HL-60/S4 (cell line): Measurements from ENCODE around the gene ZDHHC16.
"Not testable (repeated sequence)": the region's sequence is repeated elsewhere in the genome, so short reads cannot be mapped to it uniquely, and the experiment has no call there.

Experiments
- in situ Hi-C: fragments of 300-500 bp; cut with MboI; formaldehyde crosslinking; loops from 2 replicates; pipeline ENCODE4 v1.14.3; 2022; ENCODE audit warnings: low sequenced_read_pairs

ZDHHC16 gene

GRCh38 chr10:97445722-97446639, at the start of gene ZDHHC16, which contains the start of gene EXOSC1:
TSS of gene ZDHHC16 (plus strand) at chr10:97446175. CDS start at chr10:97451676, 5,501 bp downstream.
TSS of gene EXOSC1 (minus strand) at chr10:97446006. CDS start at chr10:97445985, 21 bp downstream.
- in situ Hi-C loops = no loop called here

GRCh38 chr10:97399843-97400545, 46.0 kb upstream of the ZDHHC16 start:
- in situ Hi-C loops = no loop called here

GRCh38 chr10:97400665-97401454, 45.1 kb upstream of the ZDHHC16 start, which contains the start of gene RRP12:
TSS of gene RRP12 (minus strand) at chr10:97401340. CDS start at chr10:97401231, 109 bp downstream.
- in situ Hi-C loops = no loop called here

GRCh38 chr10:97401455-97401919, 44.5 kb upstream of the ZDHHC16 start:
- in situ Hi-C loops = no loop called here

GRCh38 chr10:97404044-97404443, 41.9 kb upstream of the ZDHHC16 start:
- in situ Hi-C loops = no loop called here

GRCh38 chr10:97406064-97406463, 39.9 kb upstream of the ZDHHC16 start:
- in situ Hi-C loops = no loop called here

- in situ Hi-C loops = not testable (repeated sequence)
Measured at GRCh38 chr10:97406483-97406882, 39.5 kb upstream of the ZDHHC16 start.

GRCh38 chr10:97407211-97407951, 38.6 kb upstream of the ZDHHC16 start:
- in situ Hi-C loops = no loop called here

- in situ Hi-C loops = no loop called here
Measured at GRCh38 chr10:97407952-97408248, 38.1 kb upstream of the ZDHHC16 start.

- in situ Hi-C loops = no loop called here
Measured at GRCh38 chr10:97408496-97408992, 37.4 kb upstream of the ZDHHC16 start.

GRCh38 chr10:97411406-97411805, 34.6 kb upstream of the ZDHHC16 start:
- in situ Hi-C loops = no loop called here

- in situ Hi-C loops = no loop called here
Measured at GRCh38 chr10:97412891-97413304, 33.1 kb upstream of the ZDHHC16 start.

- in situ Hi-C loops = no loop called here
Measured at GRCh38 chr10:97416565-97416964, 29.4 kb upstream of the ZDHHC16 start.

GRCh38 chr10:97423757-97424098, 22.2 kb upstream of the ZDHHC16 start:
- in situ Hi-C loops = not testable (repeated sequence)

- in situ Hi-C loops = no loop called here
Measured at GRCh38 chr10:97425964-97426775, 19.8 kb upstream of the ZDHHC16 start, which contains the start of gene PGAM1. TSS of gene PGAM1 (plus strand) at chr10:97426191. CDS start at chr10:97426308, 117 bp downstream.

GRCh38 chr10:97426776-97427570, 19.0 kb upstream of the ZDHHC16 start:
- in situ Hi-C loops = no loop called here

- in situ Hi-C loops = no loop called here
Measured at GRCh38 chr10:97427571-97428179, 18.3 kb upstream of the ZDHHC16 start.

- in situ Hi-C loops = no loop called here
Measured at GRCh38 chr10:97428572-97428981, 17.4 kb upstream of the ZDHHC16 start.
